ENCODE data around the gene SIL1.

- TF ChIP-seq CTCF (IDR thresholded peaks at IDR 0.05; ENCODE audit: insufficient read depth, low read depth, low read length), result no peak
- TF ChIP-seq EZH2 (IDR thresholded peaks at IDR 0.05; ENCODE audit: insufficient read depth, low read length), result no peak
Observed at GRCh38 chr5:138966236-138966985, 231.8 kb downstream of the SIL1 start.
